PC-3 (cell line): Measurements from ENCODE around the gene CCR7. TPM values are rescaled to one million over a fixed set of nuclear protein-coding genes. Genes with fewer than 3 reads are reported as not detected.

Experiments used
- ATAC-seq: fragments of 200-7000 bp; cut with Tn5 transposase; 2 replicates; pipeline ENCODE4 v1.9.1; 2020; ENCODE audit warnings: mild to moderate bottlenecking, moderate library complexity
- BruUV-seq: library from RNA; stranded (reverse); fragments of 400-500 nt; replicated peaks from 2 replicates; lab custom pipeline; 2021; lab: Mats Ljungman, UMichigan
- CTCF ChIA-PET: fragments of 300-600 bp; sonication (Branson Sonifier 250); formaldehyde crosslinking; loops from one replicate; lab custom pipeline; 2022; ENCODE audit warnings: antibody characterized with exemption; lab: Charles Lee
- POLR2A ChIA-PET: fragments of 300-600 bp; sonication (Branson Sonifier 250); formaldehyde crosslinking; loops from one replicate; lab custom pipeline; 2022; ENCODE audit warnings: antibody characterized with exemption; ENCODE audit not compliant: unreplicated experiment; lab: Charles Lee
- DNase-seq: peaks from one replicate; pipeline ENCODE4 v3.0.0-alpha.2; 2015
- H2AFZ ChIP-seq: fragments of 300-600 bp; sonication (generic); 2 replicates; pipeline ENCODE4 v1.6.0; 2016; ENCODE audit warnings: antibody characterized with exemption, low read length
- H3F3A ChIP-seq: fragments of 300-600 bp; sonication (generic); one replicate; pipeline ENCODE4 v1.6.0; 2017; ENCODE audit warnings: antibody characterized with exemption, low read length, control low read depth, mild to moderate bottlenecking; ENCODE audit not compliant: unreplicated experiment
- H3K27ac ChIP-seq: fragments of 300-600 bp; sonication (generic); 2 replicates; pipeline ENCODE4 v1.5.1; 2016; ENCODE audit warnings: mild to moderate bottlenecking, low read length
- H3K27me3 ChIP-seq: fragments of 300-600 bp; sonication (generic); 2 replicates; pipeline ENCODE4 v1.6.1; 2016; ENCODE audit warnings: low read length, mixed read lengths
- H3K36me3 ChIP-seq: fragments of 300-600 bp; sonication (generic); 2 replicates; pipeline ENCODE4 v1.6.1; 2016; ENCODE audit warnings: low read depth, mixed run types, low read length, mixed read lengths
- H3K4me1 ChIP-seq: fragments of 300-600 bp; sonication (generic); 2 replicates; pipeline ENCODE4 v1.5.1; 2016; ENCODE audit warnings: low read length; ENCODE audit not compliant: insufficient read depth
- H3K4me2 ChIP-seq: fragments of 300-600 bp; sonication (generic); 2 replicates; pipeline ENCODE4 v1.6.0; 2016; ENCODE audit warnings: low read length
- H3K4me3 ChIP-seq: fragments of 300-600 bp; sonication (generic); 2 replicates; pipeline ENCODE4 v1.5.1; 2016; ENCODE audit warnings: mild to moderate bottlenecking, low read length, mixed read lengths
- H3K79me2 ChIP-seq: fragments of 300-600 bp; sonication (generic); 2 replicates; pipeline ENCODE4 v1.6.1; 2017; ENCODE audit warnings: low read length, mixed read lengths
- H3K9ac ChIP-seq: fragments of 300-600 bp; sonication (generic); 2 replicates; pipeline ENCODE4 v1.6.0; 2016; ENCODE audit warnings: mild to moderate bottlenecking, low read length
- H3K9me2 ChIP-seq: fragments of 300-600 bp; sonication (generic); replicated peaks from 2 replicates; pipeline ENCODE4 v1.6.1; 2016; ENCODE audit warnings: mixed run types, low read length, mixed read lengths
- H3K9me3 ChIP-seq: fragments of 300-600 bp; sonication (generic); 2 replicates; pipeline ENCODE4 v1.6.1; 2016; ENCODE audit warnings: low read length, mixed read lengths
- H4K20me1 ChIP-seq: fragments of 300-600 bp; sonication (generic); 2 replicates; pipeline ENCODE4 v1.6.1; 2016; ENCODE audit warnings: low read length, mixed read lengths
- EZH2 ChIP-seq: fragments of 300-600 bp; sonication (generic); IDR thresholded peaks from one replicate; pipeline ENCODE4 v1.6.1; 2017; ENCODE audit warnings: antibody characterized with exemption, mild to moderate bottlenecking, low read length; ENCODE audit not compliant: unreplicated experiment
- EZH2phosphoT487 ChIP-seq: fragments of 300-600 bp; sonication (generic); IDR thresholded peaks from 2 replicates; pipeline ENCODE4 v1.6.1; 2018; ENCODE audit warnings: mild to moderate bottlenecking, antibody characterized with exemption, low read length, borderline replicate concordance
- intact Hi-C: fragments of 100-400 bp; cut with micrococcal nuclease; formaldehyde crosslinking; loops from 2 replicates; pipeline ENCODE4 v1.9.0; 2023
- total RNA-seq: library from RNA; depleted of rRNA; stranded (reverse); fragments of >200 nt; gene quantifications from 2 replicates; pipeline ENCODE4 v1.2.3, GENCODE V29; 2014
- TF ChIP-seq, protein P1 (sequence below): fragments of 300-600 bp; sonication (generic); conservative IDR thresholded peaks from 2 replicates; pipeline ENCODE4 v1.5.1; 2017; ENCODE audit warnings: antibody characterized with exemption, low read depth, mild to moderate bottlenecking, low read length

Gene CCR7
- total RNA-seq, 1 experiment from 2014 or later: not detected

DNA sequence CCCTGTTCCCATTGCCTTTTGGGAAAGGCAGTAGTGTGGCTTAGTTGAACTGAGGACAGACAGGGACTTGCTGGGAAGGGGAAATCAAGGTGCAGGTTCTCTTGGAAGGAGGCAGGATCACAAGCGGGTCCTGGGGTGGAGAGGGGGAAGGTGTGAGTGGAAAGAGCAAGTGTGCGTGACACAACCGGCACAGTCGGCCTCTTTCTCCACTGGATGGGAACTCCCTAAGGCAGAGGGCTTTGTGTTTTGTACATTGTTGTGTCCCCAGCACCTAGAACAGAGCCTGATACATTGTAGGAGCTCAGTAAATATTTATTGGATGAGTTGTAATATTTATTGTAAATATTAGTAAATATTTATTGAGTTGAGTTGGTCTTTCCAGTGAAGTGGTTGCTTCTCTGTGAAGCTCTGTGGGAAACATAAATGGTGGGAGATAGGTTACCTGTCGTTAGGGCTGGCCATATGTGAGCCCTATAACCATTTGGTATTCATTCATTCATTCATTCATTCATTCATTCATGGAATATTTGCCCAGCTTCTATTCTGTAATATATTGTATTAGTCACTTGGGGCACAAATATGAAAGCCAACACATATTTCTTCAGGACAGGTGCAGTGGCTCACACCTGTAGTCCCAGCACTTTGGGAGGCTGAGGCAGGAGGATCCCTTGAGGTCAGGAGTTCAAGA lies 48.3 kb upstream of the CCR7 start:
- H3K27me3 ChIP-seq: no peaks in the 10 kb centered on the region
- H3K36me3 ChIP-seq: no peaks in the 10 kb centered on the region
- H3K9me3 ChIP-seq: no peaks in the 10 kb centered on the region
- H2AFZ ChIP-seq: no peak overlapping the region
- POLR2A ChIA-PET: interaction anchor here (0.6 kb wide), 1 partner anchor 289 kb away, joined by 3 read pairs; no protein-coding TSS in a partner anchor
- no peak overlapping the region for H3K4me3 ChIP-seq
- TF ChIP-seq EZH2 (no peak), EZH2phosphoT487 (no peak)
- TF ChIP-seq, protein P1, sequence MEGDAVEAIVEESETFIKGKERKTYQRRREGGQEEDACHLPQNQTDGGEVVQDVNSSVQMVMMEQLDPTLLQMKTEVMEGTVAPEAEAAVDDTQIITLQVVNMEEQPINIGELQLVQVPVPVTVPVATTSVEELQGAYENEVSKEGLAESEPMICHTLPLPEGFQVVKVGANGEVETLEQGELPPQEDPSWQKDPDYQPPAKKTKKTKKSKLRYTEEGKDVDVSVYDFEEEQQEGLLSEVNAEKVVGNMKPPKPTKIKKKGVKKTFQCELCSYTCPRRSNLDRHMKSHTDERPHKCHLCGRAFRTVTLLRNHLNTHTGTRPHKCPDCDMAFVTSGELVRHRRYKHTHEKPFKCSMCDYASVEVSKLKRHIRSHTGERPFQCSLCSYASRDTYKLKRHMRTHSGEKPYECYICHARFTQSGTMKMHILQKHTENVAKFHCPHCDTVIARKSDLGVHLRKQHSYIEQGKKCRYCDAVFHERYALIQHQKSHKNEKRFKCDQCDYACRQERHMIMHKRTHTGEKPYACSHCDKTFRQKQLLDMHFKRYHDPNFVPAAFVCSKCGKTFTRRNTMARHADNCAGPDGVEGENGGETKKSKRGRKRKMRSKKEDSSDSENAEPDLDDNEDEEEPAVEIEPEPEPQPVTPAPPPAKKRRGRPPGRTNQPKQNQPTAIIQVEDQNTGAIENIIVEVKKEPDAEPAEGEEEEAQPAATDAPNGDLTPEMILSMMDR: no peak
- no peaks in the 10 kb centered on the region for H3K4me1 ChIP-seq
- CTCF ChIA-PET: no interaction called here
- no peaks in the 10 kb centered on the region for H4K20me1 ChIP-seq
- H3K9ac ChIP-seq: no peak overlapping the region
- BruUV-seq: no TSS peak
- H3K9me2 ChIP-seq: no peaks in the 10 kb centered on the region
- H3F3A ChIP-seq: no peaks in the 10 kb centered on the region
- ATAC-seq (no peak), DNase-seq (no peak)
- H3K79me2 ChIP-seq: no peaks in the 10 kb centered on the region
- intact Hi-C loops: no loop called here
- H3K27ac ChIP-seq: no peak overlapping the region
- H3K4me2 ChIP-seq: no peak overlapping the region

DNA sequence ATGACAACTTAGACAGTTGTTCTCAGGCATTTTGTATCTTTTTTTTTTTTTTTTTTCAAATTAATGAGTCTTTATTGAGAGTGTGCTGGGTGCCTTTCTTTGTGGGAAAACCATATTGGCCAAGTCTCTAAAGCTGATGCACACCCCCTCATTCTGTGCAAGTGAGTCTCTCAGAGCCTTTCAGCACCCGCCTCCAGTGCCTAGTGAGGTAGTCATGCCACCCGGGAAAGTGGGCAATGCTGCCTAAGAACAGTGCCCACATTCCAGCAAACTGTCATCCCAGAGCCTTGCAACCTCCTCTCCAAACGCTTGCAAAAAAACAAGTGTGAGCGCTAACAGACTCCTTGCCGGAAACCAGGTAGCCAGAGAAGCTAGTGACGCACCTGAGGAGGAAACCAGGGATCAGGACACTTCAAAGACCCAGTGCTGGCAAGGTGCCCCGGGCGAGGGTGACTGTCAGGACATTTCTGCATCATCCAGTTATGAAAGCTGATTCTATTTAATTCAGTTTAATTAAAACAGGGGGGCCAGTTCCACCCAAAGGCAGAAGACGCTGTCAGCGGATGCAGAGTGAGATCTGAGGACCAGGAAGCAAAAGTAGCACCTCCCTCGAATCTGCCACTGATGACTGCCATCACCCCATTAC lies 47.5 kb upstream of the CCR7 start:
- H3K27me3 ChIP-seq: no peaks in the 10 kb centered on the region
- TF ChIP-seq EZH2 (no peak), EZH2phosphoT487 (no peak)
- TF ChIP-seq, protein P1: no peak
- no peak for ATAC-seq
- H3K36me3 ChIP-seq: no peaks in the 10 kb centered on the region
- POLR2A ChIA-PET: no interaction called here
- DNase-seq: peak; percentile 8
- no peak overlapping the region for H3K4me3 ChIP-seq
- no peak overlapping the region for H3K4me2 ChIP-seq
- CTCF ChIA-PET: no interaction called here
- no peak overlapping the region for H2AFZ ChIP-seq
- BruUV-seq: no TSS peak
- no peaks in the 10 kb centered on the region for H3F3A ChIP-seq
- no peaks in the 10 kb centered on the region for H3K79me2 ChIP-seq
- H3K9me3 ChIP-seq: no peaks in the 10 kb centered on the region
- intact Hi-C loops: no loop called here
- no peak overlapping the region for H3K9ac ChIP-seq
- no peaks in the 10 kb centered on the region for H3K4me1 ChIP-seq
- no peaks in the 10 kb centered on the region for H3K9me2 ChIP-seq
- no peaks in the 10 kb centered on the region for H4K20me1 ChIP-seq
- no peak overlapping the region for H3K27ac ChIP-seq

DNA sequence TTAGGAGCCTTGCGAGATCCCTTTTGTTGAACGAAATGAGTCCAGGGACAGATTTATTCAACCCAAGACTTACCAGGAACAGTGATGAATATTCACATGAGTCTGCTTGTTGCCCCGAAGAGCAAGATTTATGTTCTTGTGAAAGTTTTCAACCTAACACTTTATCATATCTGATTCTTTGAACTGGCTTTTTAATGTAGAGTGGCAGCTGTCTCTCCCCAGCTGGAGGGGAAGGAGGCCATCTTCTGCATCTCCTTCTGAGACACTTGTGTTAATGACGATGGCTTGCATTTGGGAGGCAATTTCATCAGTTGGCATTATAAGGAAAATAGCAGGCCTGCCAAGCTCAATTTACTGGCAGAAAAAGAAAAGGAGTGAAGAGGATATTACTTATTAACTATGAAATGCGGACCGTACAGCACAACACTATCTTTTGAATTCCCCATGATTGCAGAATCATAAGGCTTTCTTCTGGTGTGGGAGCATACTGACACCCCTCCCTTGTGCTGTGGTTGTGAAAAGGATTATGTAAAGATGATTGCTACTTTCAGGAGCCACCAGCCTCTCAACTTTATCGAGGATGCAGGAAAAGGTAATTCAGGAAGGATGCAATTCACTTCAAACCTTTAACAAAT lies 46.7 kb upstream of the CCR7 start:
- Histone ChIP-seq H3K27ac (no peak overlapping the region), H3K4me1 (no peaks in the 10 kb centered on the region), H3K36me3 (no peaks in the 10 kb centered on the region), H2AFZ (no peak overlapping the region), H3K4me3 (no peak overlapping the region), H3K4me2 (no peak overlapping the region), H4K20me1 (no peaks in the 10 kb centered on the region), H3K9me2 (no peaks in the 10 kb centered on the region), H3K9me3 (no peaks in the 10 kb centered on the region), H3K79me2 (no peaks in the 10 kb centered on the region), H3K27me3 (no peaks in the 10 kb centered on the region), H3K9ac (no peak overlapping the region), H3F3A (no peaks in the 10 kb centered on the region)
- ChIA-PET CTCF (no interaction called here), POLR2A (no interaction called here)
- no TSS peak for BruUV-seq
- ATAC-seq: no peak
- intact Hi-C loops: no loop called here
- DNase-seq: no peak
- no peak for TF ChIP-seq EZH2phosphoT487
- no peak for TF ChIP-seq EZH2
- TF ChIP-seq, protein P1: no peak
